Measurements from ENCODE around the gene PDE4A. TPM values are rescaled to one million over a fixed set of nuclear protein-coding genes. Genes with fewer than 3 reads are reported as not detected.
"Not testable (repeated sequence)": the region's sequence is repeated elsewhere in the genome, so short reads cannot be mapped to it uniquely, and the experiment has no call there.

PDE4A gene
- total RNA-seq (10 to 100 TPM; 20.1 to 35.0 TPM), polyA plus RNA-seq (ENCODE audit: insufficient read depth, low read depth, low replicate concordance) (35.4 TPM)
- long read RNA-seq, donor 1, partial matches to known transcripts: 76 of 110 reads
- long read RNA-seq, donor 1, other reads (novel, unspliced or antisense): 34 of 110 reads
- long read RNA-seq, donor 2, full-length matches to known transcripts: 1 of 1 reads
- long read RNA-seq, donor 2, partial matches to known transcripts: 0 of 1 reads
- long read RNA-seq, donor 2, other reads (novel, unspliced or antisense): 0 of 1 reads

DNA sequence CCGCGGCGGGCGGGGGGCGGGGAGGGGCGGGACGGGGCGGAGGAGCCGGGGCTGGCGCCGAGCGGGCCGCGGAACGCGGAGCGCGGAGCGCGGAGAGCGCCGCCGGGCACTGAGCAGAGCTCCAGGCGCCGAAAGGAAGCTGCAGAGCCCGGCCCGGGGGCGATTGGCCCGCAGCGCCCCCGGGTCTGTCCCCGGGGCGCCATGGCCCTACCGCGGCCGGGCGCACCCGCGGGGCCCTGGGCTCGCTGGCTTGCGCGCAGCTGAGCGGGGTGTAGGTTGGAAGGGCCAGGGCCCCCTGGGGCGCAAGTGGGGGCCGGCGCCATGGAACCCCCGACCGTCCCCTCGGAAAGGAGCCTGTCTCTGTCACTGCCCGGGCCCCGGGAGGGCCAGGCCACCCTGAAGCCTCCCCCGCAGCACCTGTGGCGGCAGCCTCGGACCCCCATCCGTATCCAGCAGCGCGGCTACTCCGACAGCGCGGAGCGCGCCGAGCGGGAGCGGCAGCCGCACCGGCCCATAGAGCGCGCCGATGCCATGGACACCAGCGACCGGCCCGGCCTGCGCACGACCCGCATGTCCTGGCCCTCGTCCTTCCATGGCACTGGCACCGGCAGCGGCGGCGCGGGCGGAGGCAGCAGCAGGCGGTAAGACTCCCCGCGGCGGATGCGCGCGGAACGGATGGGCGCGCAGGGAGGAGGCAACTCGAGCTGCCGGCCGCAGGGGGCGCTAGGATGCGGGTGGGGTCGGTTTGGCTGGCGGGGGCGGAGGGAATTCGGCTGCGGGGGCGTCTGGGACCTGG, at the start of gene PDE4A:
Gene PDE4A, plus strand, starts transcription at position 95 of the 796 bp plus-strand sequence. Its CDS starts 227 bp downstream, at position 322.
- Histone ChIP-seq H3K4me1 (peaks cover 10% of the 10 kb centered on the region), H3K27me3 (no peaks in the 10 kb centered on the region), H3K36me3 (ENCODE audit: low read depth, missing control alignments) (no peaks in the 10 kb centered on the region), H3K9me3 (no peaks in the 10 kb centered on the region), H3K27ac (no peak within 1 kb of the TSS), H3K4me3 (peak within 1 kb of the TSS; percentile 1 to 45)
- intact Hi-C loops (cut with DNase I; ENCODE audit: low total_unique reads): no loop called here
- no peak for DNase-seq
- TF ChIP-seq POLR2A (IDR thresholded peaks at IDR 0.05) (no peak), CTCF (IDR thresholded peaks at IDR 0.05) (peak in 1 of 3 experiments; percentile 19)
- WGBS, 2 donors: 0 to 1% methylated on average over 10 to 65 of the region's 104 CpGs

GRCh38 chr19:10372690-10373089, 47.6 kb upstream of the PDE4A start:
- TF ChIP-seq POLR2A (IDR thresholded peaks at IDR 0.05) (no peak), CTCF (IDR thresholded peaks at IDR 0.05) (no peak)
- no peaks in the 10 kb centered on the region for H3K36me3 ChIP-seq (ENCODE audit: low read depth, missing control alignments)
- H3K9me3 ChIP-seq: no peaks in the 10 kb centered on the region
- WGBS, 2 donors: 73 to 84% methylated on average over 3 of the region's 3 CpGs
- H3K27me3 ChIP-seq: no peaks in the 10 kb centered on the region
- H3K4me3 ChIP-seq: no peak overlapping the region
- no peak for DNase-seq
- H3K27ac ChIP-seq: no peak overlapping the region
- intact Hi-C loops (cut with DNase I; ENCODE audit: low total_unique reads): no loop called here
- no peaks in the 10 kb centered on the region for H3K4me1 ChIP-seq

DNA sequence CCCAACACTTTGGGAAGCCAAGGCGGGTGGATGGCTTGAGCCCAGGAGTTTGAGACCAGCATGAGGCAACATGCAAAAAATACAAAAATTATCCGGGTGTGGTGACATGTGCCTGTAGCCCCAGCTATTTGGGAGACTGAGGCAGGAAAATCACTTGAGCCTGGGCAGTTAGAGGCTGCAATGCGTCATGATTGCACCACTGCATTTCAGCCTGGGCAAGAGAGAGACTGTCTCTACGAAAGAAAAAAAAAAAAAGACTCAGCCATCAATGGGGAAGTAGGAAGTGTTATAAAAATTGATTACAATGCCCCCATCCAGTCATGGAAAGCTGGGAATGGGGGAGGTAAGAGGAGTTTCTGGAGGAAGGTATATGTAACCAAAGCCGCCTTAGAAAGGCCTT, 45.4 kb upstream of the PDE4A start:
- DNase-seq: no peak
- Histone ChIP-seq H3K27me3 (no peaks in the 10 kb centered on the region), H3K4me3 (no peak overlapping the region), H3K4me1 (peaks cover 5% of the 10 kb centered on the region), H3K9me3 (no peaks in the 10 kb centered on the region), H3K27ac (no peak overlapping the region), H3K36me3 (ENCODE audit: low read depth, missing control alignments) (no peaks in the 10 kb centered on the region)
- intact Hi-C loops (cut with DNase I; ENCODE audit: low total_unique reads): no loop called here
- WGBS, 2 donors: 87 to 93% methylated on average over 5 of the region's 5 CpGs
- no peak for TF ChIP-seq POLR2A (IDR thresholded peaks at IDR 0.05)
- no peak for TF ChIP-seq CTCF (IDR thresholded peaks at IDR 0.05)

DNA sequence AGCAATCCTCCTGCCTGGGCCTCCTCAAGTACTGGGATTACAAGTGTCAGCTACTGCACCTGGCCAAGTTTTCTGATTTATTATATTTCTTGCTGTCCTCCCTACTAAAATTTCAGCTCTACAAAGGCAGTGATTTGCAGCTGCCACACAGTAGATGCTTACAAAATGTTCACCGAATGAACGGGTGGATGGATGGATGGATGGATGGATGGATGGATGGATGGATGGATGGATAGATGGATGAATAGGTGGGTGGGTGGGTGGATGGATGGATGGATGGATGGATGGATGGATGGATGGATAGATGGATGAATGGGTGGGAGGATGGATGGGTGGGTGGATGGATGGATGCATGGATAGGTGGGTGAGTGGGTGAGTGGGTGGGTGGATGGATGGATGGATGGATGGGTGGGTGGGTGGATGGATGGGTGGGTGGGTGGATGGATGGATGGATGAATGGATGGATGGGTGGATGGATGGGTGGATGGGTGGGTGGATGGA, 43.1 kb upstream of the PDE4A start:
- intact Hi-C loops (cut with DNase I; ENCODE audit: low total_unique reads); H3K4me3 ChIP-seq; H3K27ac ChIP-seq; H3K27me3 ChIP-seq; H3K36me3 ChIP-seq (ENCODE audit: low read depth, missing control alignments); H3K4me1 ChIP-seq; H3K9me3 ChIP-seq; DNase-seq: not testable (repeated sequence)
- WGBS, 2 donors: 87 to 90% methylated on average over 2 of the region's 2 CpGs

GRCh38 chr19:10378124-10378523, 42.2 kb upstream of the PDE4A start:
- no peak for DNase-seq
- WGBS, 2 donors: 79 to 96% methylated on average over 7 to 8 of the region's 8 CpGs
- Histone ChIP-seq H3K27me3 (no peaks in the 10 kb centered on the region), H3K9me3 (no peaks in the 10 kb centered on the region), H3K36me3 (ENCODE audit: low read depth, missing control alignments) (no peaks in the 10 kb centered on the region), H3K4me1 (peaks cover 5% of the 10 kb centered on the region), H3K27ac (no peak overlapping the region), H3K4me3 (no peak overlapping the region)
- TF ChIP-seq POLR2A (IDR thresholded peaks at IDR 0.05) (no peak), CTCF (IDR thresholded peaks at IDR 0.05) (no peak)
- intact Hi-C loops (cut with DNase I; ENCODE audit: low total_unique reads): no loop called here

All from testis (tissue), 5 donors.